ENCODE measurements around the gene OR52E5.

Gene OR52E5

DNA sequence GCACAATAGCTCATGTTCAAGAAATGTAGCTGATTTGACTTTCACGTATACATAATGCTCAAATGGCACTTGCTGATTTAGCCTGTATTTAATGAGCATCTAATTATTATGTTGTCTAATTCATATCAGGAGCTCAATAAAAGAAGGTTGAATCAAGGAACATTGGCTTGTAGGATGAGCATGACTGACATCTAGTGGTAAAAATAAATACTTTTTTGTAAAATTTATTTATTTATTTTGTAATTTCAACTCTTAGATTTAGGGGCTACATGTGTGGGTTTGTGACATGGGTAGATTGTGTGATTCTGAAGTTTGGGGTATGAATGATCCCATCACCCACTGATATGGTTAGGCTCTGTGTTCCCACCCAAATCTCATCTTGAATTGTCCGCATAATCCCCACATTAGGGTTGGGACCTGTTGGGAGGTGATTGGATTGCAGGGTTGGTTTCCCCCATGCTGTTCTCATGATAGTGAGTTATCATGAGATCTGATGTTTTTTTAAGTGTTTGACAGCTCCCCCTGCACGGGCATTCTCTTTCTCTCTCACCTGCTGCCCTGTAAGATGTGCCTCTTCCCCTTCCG, 1.7 kb upstream of the OR52E5 start:
- no peak overlapping the region for H3K4me3 ChIP-seq (ENCODE audit: low read depth in 1 of 2, low read length in 2 of 2)
- no peaks in the 10 kb centered on the region for H3K36me3 ChIP-seq (ENCODE audit: control insufficient read depth in 1 of 2, insufficient read depth in 2 of 2, low read length in 2 of 2)
- H3K9ac ChIP-seq (ENCODE audit: low read depth in 1 of 2, low read length in 2 of 2): no peak overlapping the region
- H3K27me3 ChIP-seq (ENCODE audit: control insufficient read depth in 1 of 2, insufficient read depth in 2 of 2, low read length in 2 of 2): no peaks in the 10 kb centered on the region
- no peak overlapping the region for H3K27ac ChIP-seq (ENCODE audit: low read depth, low read length)
- H3K4me1 ChIP-seq (ENCODE audit: control insufficient read depth in 1 of 2, insufficient read depth in 2 of 2, low read length in 2 of 2): no peaks in the 10 kb centered on the region
- H3K9me3 ChIP-seq (ENCODE audit: control insufficient read depth in 1 of 2, low read length in 2 of 2): no peaks in the 10 kb centered on the region

DNA sequence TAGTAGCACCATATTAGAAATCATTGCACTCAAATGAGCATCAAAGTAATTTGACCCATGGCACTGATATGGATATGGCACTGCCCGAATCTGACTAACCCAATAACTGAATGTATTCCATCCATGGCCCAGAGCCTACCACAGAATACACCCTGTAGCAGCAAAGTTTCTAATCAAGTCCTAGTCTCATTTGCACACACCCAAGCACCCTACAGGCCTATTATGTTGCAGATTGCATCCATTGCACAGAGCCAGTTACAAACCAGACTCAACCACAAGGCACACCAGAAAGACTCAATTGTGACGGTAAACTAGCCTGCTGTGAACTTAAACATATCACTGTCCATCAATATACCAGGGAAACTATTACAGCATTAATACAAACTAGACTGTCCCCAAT, 6.5 kb downstream of the OR52E5 start:
- no peaks in the 10 kb centered on the region for H3K36me3 ChIP-seq (ENCODE audit: control insufficient read depth in 1 of 2, insufficient read depth in 2 of 2, low read length in 2 of 2)
- H3K27me3 ChIP-seq (ENCODE audit: control insufficient read depth in 1 of 2, insufficient read depth in 2 of 2, low read length in 2 of 2): no peaks in the 10 kb centered on the region
- H3K4me3 ChIP-seq (ENCODE audit: low read depth in 1 of 2, low read length in 2 of 2): no peak overlapping the region
- no peak overlapping the region for H3K9ac ChIP-seq (ENCODE audit: low read depth in 1 of 2, low read length in 2 of 2)
- H3K27ac ChIP-seq (ENCODE audit: low read depth, low read length): no peak overlapping the region
- no peaks in the 10 kb centered on the region for H3K9me3 ChIP-seq (ENCODE audit: control insufficient read depth in 1 of 2, low read length in 2 of 2)
- no peaks in the 10 kb centered on the region for H3K4me1 ChIP-seq (ENCODE audit: control insufficient read depth in 1 of 2, insufficient read depth in 2 of 2, low read length in 2 of 2)

DNA sequence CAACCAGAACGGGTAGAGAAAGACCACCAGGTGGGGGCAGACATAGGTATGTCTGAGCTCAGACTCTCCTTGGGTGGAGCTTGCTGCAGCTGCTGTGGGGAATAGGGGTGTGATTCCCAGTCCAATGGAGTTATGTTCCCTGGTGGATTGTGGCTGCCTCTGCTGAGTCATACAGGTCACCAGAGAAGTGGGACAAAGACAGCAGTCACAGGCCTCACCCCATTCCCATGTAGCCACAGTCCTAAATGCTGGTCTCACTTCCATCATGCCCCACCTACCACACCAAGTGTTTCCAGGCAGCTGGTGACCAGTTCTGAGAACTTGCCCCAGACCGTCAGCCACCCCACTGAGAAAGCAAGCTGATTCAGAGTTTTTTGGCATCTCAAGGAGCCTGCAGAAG, 17.5 kb downstream of the OR52E5 start:
- Histone ChIP-seq H3K27ac (ENCODE audit: low read depth, low read length) (no peak overlapping the region), H3K4me1 (ENCODE audit: control insufficient read depth in 1 of 2, insufficient read depth in 2 of 2, low read length in 2 of 2) (no peaks in the 10 kb centered on the region), H3K36me3 (ENCODE audit: control insufficient read depth in 1 of 2, insufficient read depth in 2 of 2, low read length in 2 of 2) (no peaks in the 10 kb centered on the region), H3K27me3 (ENCODE audit: control insufficient read depth in 1 of 2, insufficient read depth in 2 of 2, low read length in 2 of 2) (no peaks in the 10 kb centered on the region), H3K9me3 (ENCODE audit: control insufficient read depth in 1 of 2, low read length in 2 of 2) (no peaks in the 10 kb centered on the region), H3K9ac (ENCODE audit: low read depth in 1 of 2, low read length in 2 of 2) (no peak overlapping the region), H3K4me3 (ENCODE audit: low read depth in 1 of 2, low read length in 2 of 2) (no peak overlapping the region)

DNA sequence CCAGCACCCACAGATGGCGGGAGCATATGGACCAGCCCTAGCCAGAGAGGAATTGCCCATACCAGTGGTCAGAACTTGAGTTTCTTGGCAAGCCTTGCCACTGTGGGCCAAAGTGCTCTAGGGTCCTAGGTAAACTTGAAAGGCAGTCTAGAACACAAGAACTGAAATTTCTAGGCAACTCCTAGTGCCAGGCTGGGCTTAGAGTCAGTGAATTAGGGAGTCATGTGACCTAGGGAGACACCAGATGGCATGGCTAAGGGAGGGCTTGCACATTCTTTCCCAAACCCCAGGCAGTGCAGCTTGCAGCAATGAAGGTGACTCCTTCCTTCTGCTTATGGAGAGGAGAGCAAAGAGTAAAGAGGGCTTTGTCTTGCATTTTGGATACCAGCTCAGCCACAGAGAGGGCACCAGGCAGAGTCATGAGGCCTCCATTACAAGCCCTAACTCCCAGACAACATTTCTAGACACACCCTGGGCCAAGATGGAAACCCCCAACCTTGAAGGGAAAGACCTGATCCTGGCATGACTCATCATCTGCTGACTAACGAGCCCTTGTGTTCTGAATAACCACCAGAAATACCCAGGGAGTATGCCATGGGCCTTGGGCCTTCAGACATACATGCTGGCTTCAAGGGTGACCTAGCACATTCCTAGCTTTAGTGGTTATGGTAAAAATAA, 29.9 kb downstream of the OR52E5 start:
- Histone ChIP-seq H3K27me3 (ENCODE audit: control insufficient read depth in 1 of 2, insufficient read depth in 2 of 2, low read length in 2 of 2) (no peaks in the 10 kb centered on the region), H3K9ac (ENCODE audit: low read depth in 1 of 2, low read length in 2 of 2) (no peak overlapping the region), H3K4me1 (ENCODE audit: control insufficient read depth in 1 of 2, insufficient read depth in 2 of 2, low read length in 2 of 2) (no peaks in the 10 kb centered on the region), H3K9me3 (ENCODE audit: control insufficient read depth in 1 of 2, low read length in 2 of 2) (peaks cover 0 to 1% of the 10 kb centered on the region in 2 donors), H3K36me3 (ENCODE audit: control insufficient read depth in 1 of 2, insufficient read depth in 2 of 2, low read length in 2 of 2) (no peaks in the 10 kb centered on the region), H3K4me3 (ENCODE audit: low read depth in 1 of 2, low read length in 2 of 2) (no peak overlapping the region), H3K27ac (ENCODE audit: low read depth, low read length) (no peak overlapping the region)

DNA sequence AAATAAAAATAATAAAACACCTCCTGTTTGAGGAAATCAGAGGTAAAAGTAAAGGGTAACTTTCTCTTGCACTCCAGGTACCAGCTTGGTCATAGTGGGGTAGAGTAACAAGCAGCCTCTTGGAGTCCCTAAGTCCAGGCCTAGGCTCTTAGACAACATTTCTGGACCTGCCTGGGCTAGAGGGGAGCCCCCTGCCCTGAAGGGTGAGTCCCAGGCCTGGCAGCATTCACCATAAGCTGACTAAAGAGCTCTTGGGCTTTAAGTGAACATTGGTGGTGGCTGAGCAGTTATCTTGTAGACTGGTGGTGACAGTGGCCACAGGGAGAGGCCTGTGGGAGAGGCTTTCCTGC, 30.4 kb downstream of the OR52E5 start:
- H3K4me3 ChIP-seq (ENCODE audit: low read depth in 1 of 2, low read length in 2 of 2): no peak overlapping the region
- H3K9me3 ChIP-seq (ENCODE audit: control insufficient read depth in 1 of 2, low read length in 2 of 2): peaks cover 0 to 3% of the 10 kb centered on the region in 2 donors
- no peaks in the 10 kb centered on the region for H3K36me3 ChIP-seq (ENCODE audit: control insufficient read depth in 1 of 2, insufficient read depth in 2 of 2, low read length in 2 of 2)
- H3K27ac ChIP-seq (ENCODE audit: low read depth, low read length): no peak overlapping the region
- H3K27me3 ChIP-seq (ENCODE audit: control insufficient read depth in 1 of 2, insufficient read depth in 2 of 2, low read length in 2 of 2): no peaks in the 10 kb centered on the region
- no peak overlapping the region for H3K9ac ChIP-seq (ENCODE audit: low read depth in 1 of 2, low read length in 2 of 2)
- no peaks in the 10 kb centered on the region for H3K4me1 ChIP-seq (ENCODE audit: control insufficient read depth in 1 of 2, insufficient read depth in 2 of 2, low read length in 2 of 2)

DNA sequence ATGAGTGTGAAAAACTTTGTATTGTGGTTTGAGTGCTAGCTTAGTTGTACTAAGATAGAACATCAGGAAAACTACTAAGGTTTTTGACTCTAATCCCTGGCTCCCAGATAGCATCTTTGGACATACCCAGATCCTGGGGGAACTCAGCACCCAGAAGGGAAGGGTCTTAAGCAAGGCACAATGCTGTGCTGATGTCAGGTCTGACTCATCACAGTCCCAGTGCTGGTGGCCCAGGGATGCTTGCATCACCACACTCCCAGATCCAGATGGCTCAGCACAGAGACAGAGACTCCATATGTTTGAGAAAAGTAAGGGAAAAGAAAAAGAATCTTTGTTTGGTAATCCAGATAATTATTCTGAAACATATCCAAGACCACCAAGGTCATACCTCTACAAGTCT, 30.8 kb downstream of the OR52E5 start:
- H3K27ac ChIP-seq (ENCODE audit: low read depth, low read length): no peak overlapping the region
- H3K9me3 ChIP-seq (ENCODE audit: control insufficient read depth in 1 of 2, low read length in 2 of 2): peaks cover 0 to 3% of the 10 kb centered on the region in 2 donors
- no peak overlapping the region for H3K9ac ChIP-seq (ENCODE audit: low read depth in 1 of 2, low read length in 2 of 2)
- H3K36me3 ChIP-seq (ENCODE audit: control insufficient read depth in 1 of 2, insufficient read depth in 2 of 2, low read length in 2 of 2): no peaks in the 10 kb centered on the region
- H3K4me1 ChIP-seq (ENCODE audit: control insufficient read depth in 1 of 2, insufficient read depth in 2 of 2, low read length in 2 of 2): no peaks in the 10 kb centered on the region
- H3K27me3 ChIP-seq (ENCODE audit: control insufficient read depth in 1 of 2, insufficient read depth in 2 of 2, low read length in 2 of 2): no peaks in the 10 kb centered on the region
- H3K4me3 ChIP-seq (ENCODE audit: low read depth in 1 of 2, low read length in 2 of 2): no peak overlapping the region

DNA sequence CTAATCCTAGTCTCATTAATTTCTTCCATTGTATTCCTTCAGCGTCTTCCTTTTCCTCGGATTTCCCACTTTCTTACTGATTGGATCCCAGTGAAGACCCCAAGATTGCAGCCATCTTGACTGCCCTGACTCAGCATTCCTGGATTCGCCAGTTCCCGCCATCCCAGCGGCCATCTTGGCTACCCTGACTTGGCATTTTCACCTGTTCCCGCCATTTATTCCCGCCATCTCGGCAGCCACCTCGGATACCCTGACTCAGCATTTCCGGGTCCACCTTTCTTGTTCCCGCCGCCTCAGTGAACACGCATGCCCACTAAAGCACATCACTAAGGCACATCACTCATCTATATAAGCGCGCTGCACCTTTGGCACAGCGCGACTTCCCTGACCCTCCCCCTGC, 35.3 kb downstream of the OR52E5 start:
- H3K27me3 ChIP-seq (ENCODE audit: control insufficient read depth in 1 of 2, insufficient read depth in 2 of 2, low read length in 2 of 2): no peaks in the 10 kb centered on the region
- no peak overlapping the region for H3K4me3 ChIP-seq (ENCODE audit: low read depth in 1 of 2, low read length in 2 of 2)
- no peaks in the 10 kb centered on the region for H3K4me1 ChIP-seq (ENCODE audit: control insufficient read depth in 1 of 2, insufficient read depth in 2 of 2, low read length in 2 of 2)
- no peaks in the 10 kb centered on the region for H3K36me3 ChIP-seq (ENCODE audit: control insufficient read depth in 1 of 2, insufficient read depth in 2 of 2, low read length in 2 of 2)
- peaks cover 3 to 11% of the 10 kb centered on the region in 2 donors for H3K9me3 ChIP-seq (ENCODE audit: control insufficient read depth in 1 of 2, low read length in 2 of 2)
- no peak overlapping the region for H3K9ac ChIP-seq (ENCODE audit: low read depth in 1 of 2, low read length in 2 of 2)
- H3K27ac ChIP-seq (ENCODE audit: low read depth, low read length): no peak overlapping the region

DNA sequence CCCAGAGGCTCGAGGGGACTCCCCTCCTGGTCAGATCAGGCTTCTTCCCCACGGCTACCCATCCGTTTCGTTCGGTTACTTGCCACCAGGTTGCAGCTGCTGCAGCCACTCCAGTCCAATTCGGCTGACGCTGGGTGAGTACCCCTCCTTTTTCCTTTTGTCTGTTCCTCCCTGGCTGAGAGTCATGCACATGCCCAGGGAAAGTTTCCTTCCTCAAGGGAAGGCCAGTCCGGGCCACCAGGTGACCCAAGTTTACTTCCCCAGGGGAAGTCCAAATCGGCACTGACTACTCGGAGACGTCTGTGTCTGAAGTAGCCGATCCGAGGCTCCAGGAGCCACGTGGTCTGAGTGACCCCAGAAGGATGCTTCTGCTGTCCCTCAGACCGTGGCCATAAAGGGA, 35.8 kb downstream of the OR52E5 start:
- Histone ChIP-seq H3K36me3 (ENCODE audit: control insufficient read depth in 1 of 2, insufficient read depth in 2 of 2, low read length in 2 of 2) (no peaks in the 10 kb centered on the region), H3K9ac (ENCODE audit: low read depth in 1 of 2, low read length in 2 of 2) (no peak overlapping the region), H3K4me3 (ENCODE audit: low read depth in 1 of 2, low read length in 2 of 2) (no peak overlapping the region), H3K4me1 (ENCODE audit: control insufficient read depth in 1 of 2, insufficient read depth in 2 of 2, low read length in 2 of 2) (no peaks in the 10 kb centered on the region), H3K27ac (ENCODE audit: low read depth, low read length) (no peak overlapping the region), H3K27me3 (ENCODE audit: control insufficient read depth in 1 of 2, insufficient read depth in 2 of 2, low read length in 2 of 2) (no peaks in the 10 kb centered on the region), H3K9me3 (ENCODE audit: control insufficient read depth in 1 of 2, low read length in 2 of 2) (peaks cover 3 to 11% of the 10 kb centered on the region in 2 donors)

DNA sequence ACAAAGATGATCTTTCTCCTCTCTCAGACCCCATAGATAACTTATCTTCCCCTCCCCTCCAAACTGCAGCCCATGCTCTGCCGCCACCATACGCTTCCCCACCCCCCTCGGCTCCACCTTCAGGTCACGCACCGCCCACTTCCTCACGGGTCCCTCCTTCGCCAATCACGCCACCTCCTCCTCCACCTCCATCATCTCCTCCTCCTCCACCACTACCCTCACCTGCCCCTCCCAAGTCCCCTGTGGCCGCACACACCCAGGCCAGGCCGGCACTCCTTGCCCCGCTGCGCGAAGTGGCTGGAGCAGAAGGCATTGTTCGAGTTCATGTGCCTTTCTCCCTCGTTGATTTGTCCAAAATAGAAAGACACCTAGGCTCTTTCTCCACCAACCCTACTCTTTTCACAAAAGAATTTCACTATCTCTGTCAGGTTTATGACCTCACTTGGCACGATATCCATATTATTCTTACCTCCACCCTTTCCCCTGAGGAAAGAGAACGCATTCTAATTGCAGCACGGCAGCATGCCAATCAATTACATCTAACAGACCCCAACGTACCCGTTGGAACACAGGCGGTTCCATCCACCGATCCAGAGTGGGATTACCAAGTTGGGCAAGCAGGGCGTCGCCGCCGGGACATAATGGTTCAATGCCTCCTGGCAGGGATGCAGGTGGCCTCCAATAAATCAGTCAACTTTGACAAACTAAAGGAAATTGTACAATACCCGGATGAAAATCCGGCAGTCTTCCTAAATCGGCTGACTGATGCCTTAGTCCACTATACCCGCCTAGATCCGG, 36.8 kb downstream of the OR52E5 start:
- Histone ChIP-seq H3K4me1 (ENCODE audit: control insufficient read depth in 1 of 2, insufficient read depth in 2 of 2, low read length in 2 of 2) (no peaks in the 10 kb centered on the region), H3K36me3 (ENCODE audit: control insufficient read depth in 1 of 2, insufficient read depth in 2 of 2, low read length in 2 of 2) (no peaks in the 10 kb centered on the region), H3K27me3 (ENCODE audit: control insufficient read depth in 1 of 2, insufficient read depth in 2 of 2, low read length in 2 of 2) (no peaks in the 10 kb centered on the region), H3K27ac (ENCODE audit: low read depth, low read length) (no peak overlapping the region), H3K9me3 (ENCODE audit: control insufficient read depth in 1 of 2, low read length in 2 of 2) (peaks cover 3 to 11% of the 10 kb centered on the region in 2 donors), H3K4me3 (ENCODE audit: low read depth in 1 of 2, low read length in 2 of 2) (no peak overlapping the region), H3K9ac (ENCODE audit: low read depth in 1 of 2, low read length in 2 of 2) (no peak overlapping the region)

DNA sequence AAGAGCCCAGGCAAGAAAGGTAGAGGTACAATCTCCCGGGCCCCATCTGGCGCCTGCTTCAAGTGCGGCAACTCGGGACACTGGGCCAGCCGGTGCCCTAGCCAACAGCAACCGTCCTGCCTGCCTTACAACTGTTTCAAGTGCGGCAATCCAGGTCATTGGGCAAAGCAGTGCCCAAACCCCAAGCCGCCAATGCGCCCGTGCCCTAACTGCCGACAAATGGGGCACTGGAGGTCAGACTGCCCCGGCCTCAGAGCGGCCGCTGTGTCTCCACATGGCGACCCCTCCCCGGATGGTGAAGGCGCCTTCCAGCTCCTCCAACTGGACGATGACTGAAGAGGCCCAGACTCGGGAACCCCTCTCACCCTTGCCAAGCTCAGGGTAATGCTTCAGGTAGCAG, 37.6 kb downstream of the OR52E5 start:
- no peak overlapping the region for H3K9ac ChIP-seq (ENCODE audit: low read depth in 1 of 2, low read length in 2 of 2)
- H3K27ac ChIP-seq (ENCODE audit: low read depth, low read length): no peak overlapping the region
- H3K4me3 ChIP-seq (ENCODE audit: low read depth in 1 of 2, low read length in 2 of 2): no peak overlapping the region
- no peaks in the 10 kb centered on the region for H3K27me3 ChIP-seq (ENCODE audit: control insufficient read depth in 1 of 2, insufficient read depth in 2 of 2, low read length in 2 of 2)
- H3K9me3 ChIP-seq (ENCODE audit: control insufficient read depth in 1 of 2, low read length in 2 of 2): peaks cover 3 to 11% of the 10 kb centered on the region in 2 donors
- H3K36me3 ChIP-seq (ENCODE audit: control insufficient read depth in 1 of 2, insufficient read depth in 2 of 2, low read length in 2 of 2): no peaks in the 10 kb centered on the region
- H3K4me1 ChIP-seq (ENCODE audit: control insufficient read depth in 1 of 2, insufficient read depth in 2 of 2, low read length in 2 of 2): no peaks in the 10 kb centered on the region

All from duodenal mucosa (tissue), 2 donors.